Cardiac muscle cell (in vitro differentiated cells and primary cell): Measurements from ENCODE around the gene MTMR1. TPM values are rescaled to one million over a fixed set of nuclear protein-coding genes. Genes with fewer than 3 reads are reported as not detected.

Source experiments
- DNase-seq, 2 donors: peaks; one replicate each; pipeline versions ENCODE4 v3.0.0 to v3.0.0-alpha.2; 2010 to 2017; ENCODE audit warnings: low read depth in 1 of 2, low spot score in 1 of 2
- H3K27ac ChIP-seq: fragments of 200-600 bp; sonication (generic); 2 replicates; pipeline ENCODE4 v1.5.1; 2016
- H3K27me3 ChIP-seq: fragments of 200-600 bp; sonication (generic); 2 replicates; pipeline ENCODE4 v1.6.0; 2016; ENCODE audit warnings: control low read depth
- H3K36me3 ChIP-seq: fragments of 200-600 bp; sonication (generic); 2 replicates; pipeline ENCODE4 v1.5.1; 2016; ENCODE audit warnings: control low read depth
- H3K4me1 ChIP-seq: fragments of 200-600 bp; sonication (generic); 2 replicates; pipeline ENCODE4 v1.8.1; 2017; ENCODE audit warnings: low read depth, mild to moderate bottlenecking, mixed run types
- H3K4me3 ChIP-seq: fragments of 200-600 bp; sonication (generic); 2 replicates; pipeline ENCODE4 v1.5.1; 2016; ENCODE audit warnings: mild to moderate bottlenecking
- H3K9me3 ChIP-seq: fragments of 200-600 bp; sonication (generic); 2 replicates; pipeline ENCODE4 v1.5.1; 2017; ENCODE audit warnings: low read depth, mild to moderate bottlenecking, control low read depth
- polyA plus RNA-seq: library from polyadenylated mRNA; unstranded; fragments of >200 nt; fragmentation: Nextera tagmentation; extraction: Ambion mirVana; gene quantifications from 2 replicates; pipeline ENCODE4 v1.2.1, GENCODE V29; 2016
- total RNA-seq: library from RNA; depleted of rRNA; stranded (reverse); fragments of >200 nt; gene quantifications from 2 replicates; pipeline ENCODE4 v1.2.3, GENCODE V29; 2016
- TF ChIP-seq, protein P1 (sequence below): IDR thresholded peaks from 2 replicates; pipeline ENCODE4 v1.5.1; 2012; ENCODE audit warnings: low read depth, mild to moderate bottlenecking, low read length

MTMR1 gene
- total and polyA plus RNA-seq, 2 experiments from 2014 or later: 20.2 to 22.3 TPM

DNA sequence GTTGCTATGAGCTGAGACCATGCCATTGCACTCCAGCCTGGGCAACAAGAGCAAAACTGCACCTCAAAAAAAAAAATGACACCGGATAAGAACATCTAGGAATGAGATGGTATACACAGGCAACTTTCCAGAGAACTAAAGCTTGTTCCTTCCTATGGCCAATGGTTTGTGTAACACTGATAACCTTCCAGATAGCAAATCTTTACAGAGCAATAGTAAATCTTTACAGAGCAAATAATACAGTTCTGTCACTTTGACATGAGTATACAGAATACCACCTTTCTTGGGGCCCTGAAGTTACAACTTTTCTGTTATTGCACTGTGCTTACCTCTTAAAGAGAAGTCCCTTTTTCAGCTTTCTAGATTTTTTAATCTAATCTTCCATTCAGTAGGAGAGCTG, 113.6 kb downstream of the MTMR1 start:
- Histone ChIP-seq H3K27me3 (no peaks in the 10 kb centered on the region), H3K36me3 (no peaks in the 10 kb centered on the region), H3K4me1 (no peaks in the 10 kb centered on the region), H3K4me3 (no peak overlapping the region), H3K27ac (no peak overlapping the region), H3K9me3 (no peaks in the 10 kb centered on the region)
- no peak for DNase-seq
- TF ChIP-seq, protein P1, sequence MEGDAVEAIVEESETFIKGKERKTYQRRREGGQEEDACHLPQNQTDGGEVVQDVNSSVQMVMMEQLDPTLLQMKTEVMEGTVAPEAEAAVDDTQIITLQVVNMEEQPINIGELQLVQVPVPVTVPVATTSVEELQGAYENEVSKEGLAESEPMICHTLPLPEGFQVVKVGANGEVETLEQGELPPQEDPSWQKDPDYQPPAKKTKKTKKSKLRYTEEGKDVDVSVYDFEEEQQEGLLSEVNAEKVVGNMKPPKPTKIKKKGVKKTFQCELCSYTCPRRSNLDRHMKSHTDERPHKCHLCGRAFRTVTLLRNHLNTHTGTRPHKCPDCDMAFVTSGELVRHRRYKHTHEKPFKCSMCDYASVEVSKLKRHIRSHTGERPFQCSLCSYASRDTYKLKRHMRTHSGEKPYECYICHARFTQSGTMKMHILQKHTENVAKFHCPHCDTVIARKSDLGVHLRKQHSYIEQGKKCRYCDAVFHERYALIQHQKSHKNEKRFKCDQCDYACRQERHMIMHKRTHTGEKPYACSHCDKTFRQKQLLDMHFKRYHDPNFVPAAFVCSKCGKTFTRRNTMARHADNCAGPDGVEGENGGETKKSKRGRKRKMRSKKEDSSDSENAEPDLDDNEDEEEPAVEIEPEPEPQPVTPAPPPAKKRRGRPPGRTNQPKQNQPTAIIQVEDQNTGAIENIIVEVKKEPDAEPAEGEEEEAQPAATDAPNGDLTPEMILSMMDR: no peak

DNA sequence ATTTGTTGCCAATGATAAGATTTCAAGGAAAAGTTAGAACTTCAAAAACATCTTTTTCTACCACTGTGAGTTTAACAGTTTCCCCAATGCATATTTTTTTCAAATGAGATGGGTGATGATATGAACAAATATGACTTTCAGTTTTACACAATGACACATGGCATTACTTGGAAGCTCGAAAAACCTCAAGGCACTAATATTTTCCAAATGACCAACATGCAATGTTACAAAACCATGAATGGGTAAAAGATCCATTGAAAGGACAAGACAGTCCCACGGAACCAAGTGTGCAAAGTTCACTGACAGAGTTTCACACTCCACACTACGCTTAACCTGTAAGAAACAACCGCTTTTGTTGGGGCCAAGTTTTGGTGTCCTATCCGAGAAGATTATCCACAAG, 120.7 kb downstream of the MTMR1 start:
- TF ChIP-seq, protein P1: no peak
- Histone ChIP-seq H3K27me3 (no peaks in the 10 kb centered on the region), H3K9me3 (no peaks in the 10 kb centered on the region), H3K4me3 (no peak overlapping the region), H3K27ac (no peak overlapping the region), H3K4me1 (no peaks in the 10 kb centered on the region), H3K36me3 (no peaks in the 10 kb centered on the region)
- DNase-seq: no peak

Other genes starting within 250 kb of the MTMR1 start
- gene MTM1, start 124.8 kb upstream of the MTMR1 start, total RNA-seq: 3.8 and 5.6 TPM in 2 replicates
- gene MTM1, start 124.8 kb upstream of the MTMR1 start, polyA plus RNA-seq: 3.9 and 4.7 TPM in 2 replicates
- gene CD99L2, start 205.3 kb downstream of the MTMR1 start, total RNA-seq: 49.9 and 53.5 TPM in 2 replicates
- gene CD99L2, start 205.3 kb downstream of the MTMR1 start, polyA plus RNA-seq: 43.0 and 44.7 TPM in 2 replicates